Measurements from ENCODE around the gene NSUN6. TPM values are rescaled to one million over a fixed set of nuclear protein-coding genes. Genes with fewer than 3 reads are reported as not detected.

Gene NSUN6
- total RNA-seq, 4 donors from 2014 or later = 18.6 to 104 (median 22.5) TPM

DNA sequence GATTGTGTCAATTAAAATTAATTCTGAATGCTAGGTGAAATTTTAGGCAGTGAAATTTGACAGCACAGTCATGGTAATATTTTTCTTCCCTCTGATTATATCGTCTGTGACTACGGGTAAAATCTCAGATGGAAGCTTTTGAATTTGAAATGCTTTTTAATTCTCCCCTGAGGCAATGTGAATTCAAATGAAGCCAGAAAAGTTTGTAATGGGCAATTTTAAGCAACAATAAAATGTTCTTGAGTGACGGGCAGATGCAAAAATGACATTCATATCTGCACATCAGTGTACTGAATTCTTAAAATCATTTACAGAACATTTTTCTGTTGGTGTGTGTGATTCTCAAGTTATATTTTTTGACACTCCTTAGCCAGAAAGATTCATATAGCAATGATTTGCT, 134.5 kb downstream of the NSUN6 start:
- H3K4me3 ChIP-seq (replicated peaks in 1 of 3) = no peak overlapping the region
- no peak for DNase-seq
- no peaks in the 10 kb centered on the region for H3K36me3 ChIP-seq
- H3K4me1 ChIP-seq = no peaks in the 10 kb centered on the region
- no peak overlapping the region for H3K27ac ChIP-seq
- no peaks in the 10 kb centered on the region for H3K27me3 ChIP-seq
- intact Hi-C loops (cut with DNase I) = no loop called here
- no peaks in the 10 kb centered on the region for H3K9me3 ChIP-seq
- WGBS, 2 donors = 85 to 95% methylated on average over 3 of the region's 3 CpGs
- TF ChIP-seq POLR2A (IDR thresholded peaks at IDR 0.05) = no peak
- TF ChIP-seq, protein P1, sequence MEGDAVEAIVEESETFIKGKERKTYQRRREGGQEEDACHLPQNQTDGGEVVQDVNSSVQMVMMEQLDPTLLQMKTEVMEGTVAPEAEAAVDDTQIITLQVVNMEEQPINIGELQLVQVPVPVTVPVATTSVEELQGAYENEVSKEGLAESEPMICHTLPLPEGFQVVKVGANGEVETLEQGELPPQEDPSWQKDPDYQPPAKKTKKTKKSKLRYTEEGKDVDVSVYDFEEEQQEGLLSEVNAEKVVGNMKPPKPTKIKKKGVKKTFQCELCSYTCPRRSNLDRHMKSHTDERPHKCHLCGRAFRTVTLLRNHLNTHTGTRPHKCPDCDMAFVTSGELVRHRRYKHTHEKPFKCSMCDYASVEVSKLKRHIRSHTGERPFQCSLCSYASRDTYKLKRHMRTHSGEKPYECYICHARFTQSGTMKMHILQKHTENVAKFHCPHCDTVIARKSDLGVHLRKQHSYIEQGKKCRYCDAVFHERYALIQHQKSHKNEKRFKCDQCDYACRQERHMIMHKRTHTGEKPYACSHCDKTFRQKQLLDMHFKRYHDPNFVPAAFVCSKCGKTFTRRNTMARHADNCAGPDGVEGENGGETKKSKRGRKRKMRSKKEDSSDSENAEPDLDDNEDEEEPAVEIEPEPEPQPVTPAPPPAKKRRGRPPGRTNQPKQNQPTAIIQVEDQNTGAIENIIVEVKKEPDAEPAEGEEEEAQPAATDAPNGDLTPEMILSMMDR (IDR thresholded peaks at IDR 0.05) = no peak

GRCh38 chr10:18514537-18514936, 136.8 kb downstream of the NSUN6 start:
- TF ChIP-seq, protein P1 (IDR thresholded peaks at IDR 0.05) = no peak
- TF ChIP-seq POLR2A (IDR thresholded peaks at IDR 0.05) = no peak
- Histone ChIP-seq H3K4me3 (replicated peaks in 1 of 3) (no peak overlapping the region), H3K27me3 (no peaks in the 10 kb centered on the region), H3K9me3 (no peaks in the 10 kb centered on the region), H3K27ac (no peak overlapping the region), H3K36me3 (no peaks in the 10 kb centered on the region), H3K4me1 (no peaks in the 10 kb centered on the region)
- no peak for DNase-seq
- intact Hi-C loops (cut with DNase I) = no loop called here

DNA sequence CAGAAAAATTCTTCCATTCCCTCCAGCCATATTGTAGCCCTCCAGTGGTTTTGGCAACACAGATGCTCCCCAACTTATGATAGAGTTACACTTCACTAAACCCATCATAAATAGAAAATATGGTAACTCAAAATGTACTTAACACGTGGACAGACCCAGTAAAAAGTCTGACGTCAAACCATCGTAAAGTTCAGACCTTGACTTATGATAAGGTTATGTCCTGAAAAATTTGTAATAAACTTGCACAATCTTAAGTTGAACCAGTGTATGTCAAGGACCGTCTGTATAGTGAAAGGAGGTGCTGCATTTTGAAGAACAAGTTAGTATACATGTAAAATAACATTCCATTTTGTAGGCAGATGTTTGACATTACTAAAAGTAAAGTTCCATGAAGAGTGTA, 142.8 kb downstream of the NSUN6 start:
- 89 to 93% methylated on average over 4 of the region's 4 CpGs for WGBS, 2 donors
- no peaks in the 10 kb centered on the region for H3K9me3 ChIP-seq
- intact Hi-C loops (cut with DNase I) = no loop called here
- H3K36me3 ChIP-seq = no peaks in the 10 kb centered on the region
- no peak for DNase-seq
- H3K27me3 ChIP-seq = no peaks in the 10 kb centered on the region
- H3K27ac ChIP-seq = no peak overlapping the region
- H3K4me1 ChIP-seq = no peaks in the 10 kb centered on the region
- no peak overlapping the region for H3K4me3 ChIP-seq (replicated peaks in 1 of 3)
- no peak for TF ChIP-seq POLR2A (IDR thresholded peaks at IDR 0.05)
- TF ChIP-seq, protein P1 (IDR thresholded peaks at IDR 0.05) = no peak

- Histone ChIP-seq H3K27ac (no peak overlapping the region), H3K4me1 (no peaks in the 10 kb centered on the region)
These were observed 145.8 kb downstream of the NSUN6 start for GRCh38 chr10:18505456-18506118.

GRCh38 chr10:18504161-18504560, 147.2 kb downstream of the NSUN6 start:
- H3K4me1 ChIP-seq = no peaks in the 10 kb centered on the region
- TF ChIP-seq, protein P1 (IDR thresholded peaks at IDR 0.05) = no peak
- TF ChIP-seq POLR2A (IDR thresholded peaks at IDR 0.05) = no peak

More at GRCh38 chr10:18505456-18506118, 145.8 kb downstream of the NSUN6 start:
- 81 to 84% methylated on average over 11 of the region's 11 CpGs for WGBS, 2 donors
- TF ChIP-seq POLR2A (IDR thresholded peaks at IDR 0.05) = no peak
- TF ChIP-seq, protein P1 (IDR thresholded peaks at IDR 0.05) = no peak
- Histone ChIP-seq H3K9me3 (no peaks in the 10 kb centered on the region), H3K27me3 (no peaks in the 10 kb centered on the region), H3K36me3 (no peaks in the 10 kb centered on the region), H3K4me3 (replicated peaks in 1 of 3) (no peak overlapping the region)
- no peak for DNase-seq
- intact Hi-C loops (cut with DNase I) = no loop called here

More at GRCh38 chr10:18504161-18504560, 147.2 kb downstream of the NSUN6 start:
- no peaks in the 10 kb centered on the region for H3K9me3 ChIP-seq
- H3K27me3 ChIP-seq = no peaks in the 10 kb centered on the region
- DNase-seq = no peak
- H3K36me3 ChIP-seq = no peaks in the 10 kb centered on the region
- WGBS, 2 donors = 87 to 97% methylated on average over 5 of the region's 5 CpGs
- no peak overlapping the region for H3K27ac ChIP-seq
- no peak overlapping the region for H3K4me3 ChIP-seq (replicated peaks in 1 of 3)
- intact Hi-C loops (cut with DNase I) = no loop called here

Measured in thyroid gland (tissue), 4 donors.